ENCODE measurements around the gene CMSS1.

Gene CMSS1

DNA sequence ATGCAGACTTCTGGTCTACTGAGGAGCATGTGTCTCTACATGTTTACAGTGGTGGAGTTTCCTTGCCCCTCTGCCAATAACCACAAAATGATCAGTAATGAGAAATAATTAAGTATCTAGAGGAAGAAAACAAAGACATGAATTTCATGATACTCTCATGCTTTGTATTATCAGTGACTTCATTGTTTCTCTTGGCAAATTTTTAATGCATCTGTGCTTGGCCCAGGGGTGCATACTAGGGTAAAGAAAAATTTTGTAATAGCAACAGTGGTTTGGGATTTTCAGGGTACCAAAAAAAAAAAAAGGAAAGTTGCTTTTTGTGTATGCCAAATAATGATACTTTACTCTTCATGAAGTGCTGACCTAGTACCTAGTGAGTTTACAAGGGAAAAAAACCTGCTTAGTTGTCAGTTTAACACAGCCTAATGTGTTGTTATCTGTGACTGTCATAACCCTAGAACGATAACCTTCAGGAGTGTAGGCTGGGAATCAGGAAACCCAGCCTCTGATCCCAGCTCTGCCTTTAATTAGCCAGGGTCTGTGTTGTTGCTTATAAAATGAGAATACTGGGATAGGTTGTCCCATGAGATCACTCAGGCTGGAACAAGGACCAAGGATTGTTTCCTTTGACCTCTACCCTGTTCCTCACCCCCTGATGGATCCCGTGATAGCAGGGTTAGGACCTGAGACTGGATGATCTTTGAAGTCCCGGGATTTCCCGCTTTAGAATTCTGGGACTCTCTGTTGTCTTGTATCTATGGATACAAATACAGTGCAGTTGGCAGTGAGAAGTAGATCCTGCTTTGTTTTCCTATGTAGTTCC, 117.5 kb downstream of the CMSS1 start:
- no peak for DNase-seq (ENCODE audit: low read depth)

DNA sequence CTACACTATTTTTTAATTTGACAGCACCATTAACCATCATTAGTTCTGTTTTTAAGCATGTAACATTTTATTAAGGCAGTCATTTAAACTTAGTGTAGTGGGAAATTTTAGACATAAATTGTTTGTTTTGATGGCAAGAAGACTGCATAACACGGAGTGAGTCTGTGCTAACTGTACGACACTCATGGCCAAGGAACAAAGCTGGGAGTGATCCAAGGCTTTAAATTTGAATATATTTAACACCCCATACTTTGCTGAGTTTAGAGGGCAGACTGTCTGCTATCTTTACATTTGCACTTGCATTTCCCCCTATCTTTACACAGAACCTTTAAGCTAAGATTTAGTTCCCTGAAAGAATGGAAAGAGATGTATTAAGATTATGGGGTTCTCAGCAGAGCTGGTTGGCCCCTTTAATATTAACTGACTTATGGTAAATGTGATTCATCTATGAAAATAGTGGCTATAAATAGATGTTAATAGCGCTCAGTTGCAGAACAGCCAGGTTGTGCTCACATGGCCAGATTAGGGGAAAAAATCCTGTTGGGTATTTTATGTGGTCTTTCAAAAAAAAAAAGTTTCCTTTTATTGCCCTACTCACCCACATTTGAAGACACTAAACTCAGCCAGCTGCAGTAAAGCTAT, 120.7 kb downstream of the CMSS1 start:
- DNase-seq (ENCODE audit: low read depth): no peak

DNA sequence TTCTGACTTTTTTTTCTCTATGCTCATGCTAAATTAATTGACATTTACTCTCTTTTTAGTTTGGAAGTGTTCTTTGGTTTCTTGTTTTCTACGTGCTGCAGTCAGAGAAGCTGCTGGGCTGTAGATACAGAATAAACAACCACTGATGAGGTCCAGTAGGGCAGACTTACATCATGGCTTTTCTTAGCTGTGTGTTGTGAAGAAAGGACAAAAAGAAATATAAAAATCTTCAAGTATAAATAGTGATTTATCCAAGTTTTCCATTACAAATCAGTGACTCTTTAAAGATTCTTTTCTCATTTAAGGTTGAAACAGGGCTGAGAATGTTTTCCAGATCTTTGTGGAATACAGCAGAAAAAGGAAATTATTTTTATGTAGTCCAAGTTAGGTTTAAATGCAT, 122.2 kb downstream of the CMSS1 start:
- DNase-seq (ENCODE audit: low read depth): no peak

DNA sequence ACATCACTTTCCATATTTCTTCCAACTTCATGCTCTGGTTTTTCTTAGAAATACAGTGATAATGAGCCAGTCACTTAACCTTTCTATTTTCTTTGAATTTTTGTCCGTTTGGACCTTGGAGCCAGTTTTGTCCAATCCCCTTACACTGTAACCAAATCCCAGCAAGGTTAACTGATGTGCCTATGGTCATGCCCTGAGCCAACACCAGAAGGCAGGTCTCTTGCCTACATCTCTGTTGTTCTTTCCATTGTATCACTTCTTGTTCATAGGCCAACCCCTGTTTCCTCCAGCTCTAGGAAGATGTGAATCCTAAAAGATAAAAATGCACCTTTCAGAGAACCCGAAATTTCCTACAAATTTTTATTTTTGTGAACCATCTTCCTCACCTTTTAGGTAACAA, 122.7 kb downstream of the CMSS1 start:
- DNase-seq (ENCODE audit: low read depth): no peak

DNA sequence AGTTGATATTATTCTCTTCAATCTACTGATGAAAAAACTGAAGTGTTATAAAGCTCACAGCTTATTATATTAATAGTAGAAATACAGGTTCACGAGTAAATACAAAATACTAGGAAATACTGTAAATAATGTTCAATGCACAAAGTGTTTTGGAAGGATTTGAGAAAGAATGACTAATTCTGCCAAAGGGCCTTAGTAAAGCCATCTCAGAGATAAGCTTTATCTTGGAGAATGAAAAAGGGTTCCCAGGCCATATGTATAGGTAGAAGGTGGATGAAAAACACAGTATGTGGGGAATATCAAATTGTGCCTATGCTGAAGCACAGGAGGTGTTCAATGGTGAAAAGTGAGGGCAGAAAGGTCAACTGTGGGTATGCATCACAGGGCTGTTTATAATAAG, 123.5 kb downstream of the CMSS1 start:
- no peak for DNase-seq (ENCODE audit: low read depth)

DNA sequence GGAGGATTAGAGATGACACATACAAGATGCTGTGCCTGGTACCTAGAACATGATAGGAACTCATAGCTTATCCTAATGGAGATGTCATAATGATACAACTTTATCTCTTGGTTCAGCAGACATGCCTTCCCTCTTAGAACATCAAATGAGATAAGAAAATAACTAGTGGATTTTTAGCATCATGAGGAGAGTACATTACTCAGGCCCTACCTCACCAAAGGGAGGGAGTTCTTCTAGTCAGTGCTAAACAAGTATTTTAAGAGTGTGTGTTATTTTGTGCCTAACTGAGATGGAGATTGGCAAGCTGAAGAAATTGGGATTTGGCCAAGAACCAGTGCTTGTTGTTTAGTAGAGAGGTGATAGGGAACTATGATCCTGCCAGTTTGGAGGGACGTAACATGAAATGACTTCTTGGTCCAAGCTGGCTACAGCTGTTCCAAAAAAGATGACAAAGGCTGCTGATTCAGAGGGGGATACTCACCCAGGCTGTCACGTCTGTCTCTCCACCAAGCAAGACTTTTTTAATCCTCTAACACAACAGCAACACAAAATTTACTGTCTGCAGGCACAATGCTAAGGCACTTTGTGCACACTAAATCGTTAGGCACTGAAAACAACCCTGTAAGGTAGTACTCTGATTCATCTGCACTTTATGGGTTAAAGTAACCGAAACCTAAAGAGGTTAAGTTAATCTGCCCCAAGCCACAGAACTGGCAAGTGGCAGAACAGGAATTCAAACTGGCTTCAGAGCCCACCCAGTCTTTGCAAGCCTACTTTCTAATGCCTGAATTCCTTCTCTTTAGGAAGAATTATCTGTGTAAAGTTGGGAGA, 126.5 kb downstream of the CMSS1 start:
- no peak for DNase-seq (ENCODE audit: low read depth)

DNA sequence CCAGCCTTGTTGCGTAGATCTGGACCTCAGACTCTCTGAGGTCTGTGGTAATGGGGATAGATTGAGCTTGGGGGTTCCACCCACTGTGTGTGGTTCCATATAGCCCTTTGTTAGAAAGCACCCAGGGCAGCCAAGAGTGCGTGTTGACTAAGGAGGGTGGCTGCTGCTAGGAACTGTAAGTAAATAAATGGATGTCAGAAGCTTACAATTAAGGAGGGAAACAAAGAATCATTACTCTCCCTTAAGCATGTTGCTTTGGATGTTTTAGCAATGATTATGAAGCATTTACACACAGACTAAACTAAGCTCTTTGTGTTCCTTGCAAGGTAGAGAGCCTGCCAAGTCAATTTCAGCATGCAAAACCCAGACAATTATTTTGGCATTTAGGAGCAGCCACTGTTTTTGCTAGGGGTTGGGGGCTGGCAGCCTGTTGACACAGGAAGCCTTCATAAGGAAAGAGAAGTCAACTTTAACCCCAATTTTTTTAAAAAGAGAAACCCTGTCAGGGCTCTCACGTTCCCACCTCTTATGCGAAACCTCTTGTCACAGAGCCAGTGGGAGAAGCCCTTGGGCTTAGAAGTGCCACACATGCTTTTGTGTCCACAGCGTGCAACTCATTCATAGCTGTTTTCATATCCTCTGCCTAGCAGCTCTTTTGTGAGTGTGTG, 127.8 kb downstream of the CMSS1 start:
- no peak for DNase-seq (ENCODE audit: low read depth)

DNA sequence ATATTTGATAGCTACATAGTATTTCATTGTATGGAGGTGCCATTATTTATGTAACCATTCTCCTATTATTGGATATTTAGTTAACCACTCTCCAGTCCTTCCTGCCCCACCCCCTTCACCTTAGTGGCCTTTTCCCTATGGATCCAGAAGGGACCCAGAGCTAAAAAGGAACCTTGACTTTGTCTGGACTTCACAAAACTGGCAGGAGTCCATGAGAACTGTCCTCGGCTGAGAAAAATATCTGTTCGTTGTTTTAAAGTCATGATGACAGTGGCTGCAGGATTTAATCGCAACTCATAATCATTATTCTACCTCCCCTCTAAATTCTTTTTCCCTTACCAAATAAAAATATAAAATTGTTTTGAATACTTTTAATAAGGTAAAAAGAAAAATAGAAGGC, 129.7 kb downstream of the CMSS1 start:
- no peak for DNase-seq (ENCODE audit: low read depth)

DNA sequence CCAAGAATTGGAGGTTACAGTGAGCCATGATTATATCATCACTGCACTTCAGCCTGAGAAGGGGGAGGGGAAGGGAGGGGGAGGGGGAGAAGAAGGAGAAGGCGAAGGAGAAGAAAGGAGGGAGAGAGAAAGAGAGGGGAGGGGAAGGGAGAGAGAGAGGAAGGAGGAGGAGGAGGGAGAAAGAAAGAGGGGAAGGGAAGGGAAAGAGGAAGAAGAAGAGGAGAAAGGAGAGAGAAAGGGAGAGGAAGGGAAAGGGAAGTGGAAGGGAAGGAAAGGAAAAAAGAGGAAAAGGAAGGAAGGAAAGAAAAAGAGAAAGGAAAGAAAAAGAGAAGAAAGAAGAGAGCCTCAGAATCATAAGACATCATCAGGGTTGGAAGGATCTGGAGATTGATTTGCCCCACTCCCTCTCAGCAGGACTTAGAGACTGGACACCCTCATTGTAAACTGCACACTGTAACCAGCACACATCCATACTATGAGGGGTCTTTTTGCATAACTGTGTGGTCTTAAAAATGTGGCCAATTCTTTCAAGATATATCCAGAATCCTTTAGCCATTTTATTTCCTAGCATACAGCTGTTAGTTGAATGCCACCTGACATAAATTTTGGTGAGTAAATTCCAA, 130.9 kb downstream of the CMSS1 start:
- no peak for DNase-seq (ENCODE audit: low read depth)

DNA sequence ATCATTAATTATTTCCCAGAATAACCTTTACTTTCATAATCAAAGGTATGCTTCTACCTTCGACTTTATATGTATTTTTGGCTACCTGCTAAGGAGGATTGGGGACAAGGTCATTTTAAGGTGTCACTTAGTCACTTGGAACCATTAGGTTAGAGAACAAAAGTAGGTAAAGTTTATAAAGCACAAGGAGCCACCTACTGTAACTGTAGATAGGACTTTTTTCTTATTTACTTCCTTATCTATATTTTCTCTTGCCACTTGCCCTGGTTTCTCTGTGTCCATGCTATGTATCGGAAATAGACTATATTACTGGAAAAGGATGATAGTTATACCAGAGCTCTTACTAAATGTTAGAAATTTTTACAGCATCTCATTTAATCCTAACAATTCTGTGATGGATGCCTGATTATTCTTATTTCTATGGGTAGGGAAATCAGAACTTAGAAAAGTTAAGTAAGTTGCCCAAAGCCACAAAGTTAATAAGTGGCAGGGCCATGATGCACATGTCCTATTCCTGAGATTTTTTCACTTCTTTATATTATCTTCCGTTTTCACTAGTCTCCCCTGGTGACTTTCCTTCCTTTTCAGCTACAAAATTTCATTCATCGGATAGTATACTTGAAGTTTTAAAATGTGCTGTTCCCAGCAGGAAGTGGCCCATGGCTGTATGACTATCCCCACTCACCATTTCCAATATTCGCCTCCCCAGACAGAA, 132.5 kb downstream of the CMSS1 start:
- DNase-seq (ENCODE audit: low read depth): no peak

DNA sequence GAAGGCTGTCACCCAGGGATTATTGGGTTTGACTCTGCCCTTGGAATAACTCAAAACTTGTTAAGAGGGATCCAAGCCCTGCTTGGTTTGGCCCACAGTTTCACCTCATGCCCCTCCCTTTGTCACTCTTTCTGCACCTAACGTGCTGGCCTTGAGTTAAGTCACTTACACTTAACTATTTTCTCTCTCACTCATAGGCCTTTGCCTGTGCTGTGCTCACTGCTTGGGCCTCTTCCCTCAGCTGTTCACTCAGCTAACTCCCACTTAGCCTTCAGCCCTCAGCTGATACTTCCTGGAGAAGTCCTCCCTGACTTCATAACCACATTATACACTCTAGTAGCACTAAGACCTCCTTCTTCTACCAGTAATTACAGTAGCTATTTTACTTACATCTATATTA, 133.3 kb downstream of the CMSS1 start:
- DNase-seq (ENCODE audit: low read depth): no peak

DNA sequence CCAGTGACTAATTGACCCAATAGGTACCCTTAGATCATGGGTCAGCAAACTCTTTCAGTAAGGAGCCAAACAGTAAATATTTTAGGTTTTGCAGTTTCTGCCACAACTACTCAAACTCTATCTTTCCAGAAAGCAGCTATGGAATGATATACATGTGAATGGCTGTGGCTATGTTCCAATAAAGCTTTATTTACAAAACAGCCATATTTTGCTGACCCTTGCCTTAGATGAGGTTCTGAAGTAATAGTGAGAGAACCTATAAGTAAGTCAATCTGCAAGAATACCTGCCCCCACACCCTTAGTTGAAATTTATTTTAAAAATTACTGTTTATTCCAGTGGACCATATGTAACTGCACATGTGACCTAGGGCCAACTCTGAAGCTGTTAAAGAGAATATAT, 134.0 kb downstream of the CMSS1 start:
- DNase-seq (ENCODE audit: low read depth): no peak

DNA sequence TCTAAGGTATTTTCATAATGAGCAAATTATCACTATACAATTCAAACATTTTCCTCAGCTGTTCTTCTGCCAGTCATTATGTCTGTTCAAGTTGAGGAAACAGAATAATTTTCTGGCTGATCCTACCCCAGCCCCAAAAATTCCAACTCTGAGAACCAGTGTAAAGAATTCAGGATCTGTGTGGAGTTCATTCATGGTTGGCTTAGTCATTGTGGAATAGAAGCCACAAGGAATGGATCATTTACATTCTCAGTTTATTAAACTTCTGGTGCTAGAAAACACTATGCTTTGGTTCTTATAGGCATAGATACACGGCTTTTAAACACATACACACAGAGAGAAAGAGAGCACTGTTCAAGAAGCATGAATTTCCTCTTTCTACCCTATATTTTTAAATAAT, 134.6 kb downstream of the CMSS1 start:
- DNase-seq (ENCODE audit: low read depth): no peak

DNA sequence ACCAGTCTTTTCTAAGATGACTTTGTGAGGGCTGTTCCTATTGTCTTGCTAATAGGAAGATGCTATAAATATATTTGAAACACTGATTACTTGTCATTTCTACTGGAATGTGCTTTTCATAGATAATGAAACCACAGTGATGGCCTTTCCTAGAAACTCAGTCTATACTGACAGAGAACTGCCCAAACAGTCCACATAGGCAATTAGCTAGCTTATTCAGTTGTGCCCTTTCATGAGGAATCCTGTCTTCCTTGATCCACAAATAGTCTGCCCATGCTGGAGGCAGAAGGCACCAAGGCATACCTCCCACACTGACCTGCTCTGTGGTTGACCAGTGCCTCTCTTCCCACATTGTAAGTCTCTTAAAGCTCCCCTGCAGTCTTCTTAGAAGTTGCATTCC, 135.9 kb downstream of the CMSS1 start:
- DNase-seq (ENCODE audit: low read depth): no peak

DNA sequence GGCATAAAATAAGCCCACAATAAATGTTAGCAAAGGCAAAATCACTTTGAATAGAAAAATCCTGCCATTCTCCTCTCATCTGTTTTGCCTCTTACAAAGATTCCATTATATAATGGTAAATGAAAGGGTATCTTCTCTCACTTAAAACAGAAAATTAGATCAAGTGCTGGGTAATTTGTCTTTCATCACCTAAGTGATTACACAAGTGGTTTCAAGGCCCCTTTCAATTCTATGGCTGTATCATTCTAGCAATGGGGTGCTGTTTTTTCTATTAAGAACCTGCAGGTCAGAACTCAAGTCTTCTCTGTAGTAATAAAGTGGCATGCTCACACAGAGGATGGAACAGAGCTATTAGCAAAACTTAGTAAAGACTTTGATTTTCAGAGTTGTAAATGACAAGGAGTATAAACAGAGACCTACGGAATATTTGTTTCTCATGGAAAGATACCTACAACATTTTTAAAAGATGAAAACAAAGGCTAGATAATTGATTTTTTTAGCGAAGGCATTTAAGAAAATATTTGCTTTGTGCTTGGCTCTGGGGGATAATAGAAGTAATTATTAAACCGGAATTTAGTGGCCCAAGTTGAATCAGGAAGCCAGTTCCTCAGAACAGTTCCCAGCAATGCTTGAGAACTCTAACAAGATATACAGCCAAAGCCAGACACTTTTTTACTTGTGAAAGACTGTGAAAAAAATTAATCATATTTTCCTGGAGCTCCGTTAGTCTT, 137.4 kb downstream of the CMSS1 start:
- no peak for DNase-seq (ENCODE audit: low read depth)

DNA sequence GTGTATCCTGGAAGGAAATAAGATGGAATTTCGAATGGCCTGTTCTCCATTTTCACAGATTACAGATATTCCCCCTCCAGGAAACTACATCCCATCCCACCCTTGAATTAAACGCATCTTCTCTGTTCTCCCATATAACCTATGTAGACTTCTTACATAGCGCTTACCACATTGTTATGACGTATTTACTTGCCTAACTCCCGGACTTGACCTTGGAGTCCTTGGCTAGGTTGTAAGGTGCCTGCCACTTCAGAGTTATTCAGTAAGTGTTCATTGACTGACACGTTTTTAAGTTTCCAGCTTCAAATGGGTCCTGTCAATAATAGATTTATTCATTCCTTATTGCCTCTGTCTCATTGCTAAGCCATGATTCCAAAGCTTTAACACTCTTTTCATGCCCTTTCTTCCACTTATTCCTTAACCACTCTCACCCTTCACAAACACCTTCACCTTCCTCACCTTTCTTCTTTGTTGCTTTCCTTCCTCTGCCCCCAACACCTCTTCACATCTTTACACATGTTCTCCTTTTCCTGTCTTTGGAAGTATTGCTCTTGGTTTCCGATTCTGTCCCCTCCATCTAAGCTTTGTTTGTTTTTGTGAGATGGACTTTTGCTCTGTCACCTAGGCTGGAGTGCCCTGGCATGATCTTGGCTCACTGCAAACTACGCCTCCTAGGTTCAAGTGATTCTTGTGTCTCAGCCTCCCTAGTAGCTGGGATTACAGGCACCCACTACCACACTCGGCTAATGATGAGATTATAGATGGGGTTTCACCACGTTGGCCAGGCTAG, 138.3 kb downstream of the CMSS1 start:
- no peak for DNase-seq (ENCODE audit: low read depth)

DNA sequence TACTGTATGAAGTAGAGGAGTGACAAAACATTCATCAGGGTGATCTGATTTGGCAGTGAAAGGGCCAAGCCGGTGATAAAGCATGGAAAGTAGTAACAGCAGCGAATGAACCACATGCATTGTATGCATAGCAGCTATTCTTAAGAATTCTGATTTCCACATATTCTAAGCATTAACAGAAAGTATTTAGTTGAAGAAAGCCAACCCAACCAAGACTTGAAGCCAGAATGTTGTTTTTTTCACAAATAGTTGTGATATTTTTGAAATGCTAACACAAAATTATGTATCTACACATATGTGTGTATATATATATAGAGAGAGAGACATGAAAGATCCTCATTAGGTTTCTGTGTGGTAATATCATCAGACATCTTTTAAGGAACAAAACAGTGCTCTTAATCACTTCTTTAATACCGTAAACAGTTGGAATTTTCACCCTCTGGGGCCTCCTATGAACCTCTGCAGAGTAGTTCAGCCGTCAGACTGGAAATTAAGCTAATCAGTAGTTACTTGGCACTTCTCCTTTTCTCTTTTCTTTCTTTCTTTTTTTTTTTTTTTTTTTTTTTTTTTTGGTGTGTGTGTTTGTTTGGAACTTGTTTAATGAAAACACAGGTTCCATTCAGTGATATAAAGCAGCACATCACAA, 139.6 kb downstream of the CMSS1 start:
- DNase-seq (ENCODE audit: low read depth): no peak

DNA sequence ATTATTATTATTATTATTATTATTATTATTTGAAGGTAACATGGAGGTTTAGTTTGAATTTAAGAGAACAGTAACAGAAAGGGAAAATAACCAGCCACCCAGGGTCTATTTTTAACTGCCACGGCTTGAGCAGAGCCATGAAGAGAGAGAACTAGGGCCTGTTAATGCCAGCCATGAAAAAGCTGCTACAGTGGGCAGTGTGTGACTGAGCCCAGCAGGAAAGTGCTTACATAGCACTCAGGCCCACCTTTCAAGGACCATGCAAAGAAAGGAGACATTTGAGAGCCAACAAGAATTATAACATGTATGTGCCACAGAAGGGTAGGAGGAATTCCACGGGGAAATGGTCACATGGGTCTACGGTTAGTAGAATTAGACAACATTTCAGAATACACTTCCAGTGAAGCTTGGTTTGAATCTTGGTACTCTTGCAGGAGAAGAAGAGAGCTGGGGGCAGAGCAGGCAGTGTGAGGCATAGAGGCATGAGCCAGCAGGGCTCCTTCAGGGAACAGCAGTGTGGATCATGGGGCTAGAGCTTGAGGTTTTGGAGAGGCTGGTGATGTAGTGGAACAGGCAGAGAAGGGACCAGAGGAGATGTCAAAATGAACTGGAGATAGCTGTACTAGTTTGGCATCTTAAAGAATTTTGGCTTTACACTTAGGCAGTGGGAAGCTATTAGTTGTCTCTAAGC, 140.7 kb downstream of the CMSS1 start:
- no peak for DNase-seq (ENCODE audit: low read depth)

Measured in non-pigmented ciliary epithelial cell (primary cell).